Measurements from ENCODE around the gene SSBP3. TPM values are rescaled to one million over a fixed set of nuclear protein-coding genes. Genes with fewer than 3 reads are reported as not detected.

The SSBP3 gene
- total RNA-seq, 1 experiment from 2014 or later = 26.5 TPM

GRCh38 chr1:54352755-54353154, 53.4 kb downstream of the SSBP3 start:
- H4K20me1 ChIP-seq (ENCODE audit: insufficient read depth) = no peaks in the 10 kb centered on the region
- POLR2A ChIA-PET (ENCODE audit: unreplicated experiment) = no interaction called here
- intact Hi-C loops (cut with micrococcal nuclease; ENCODE audit: unreplicated experiment) = no loop called here
- H3K27me3 ChIP-seq (ENCODE audit: insufficient read depth, low read depth) = no peaks in the 10 kb centered on the region
- no peaks in the 10 kb centered on the region for H3K79me2 ChIP-seq (ENCODE audit: low read depth)
- TF ChIP-seq CTCF (conservative IDR thresholded peaks at IDR 0.05) (no peak), EZH2 (IDR thresholded peaks at IDR 0.05; ENCODE audit: low read depth) (no peak)
- no peaks in the 10 kb centered on the region for H3K36me3 ChIP-seq (ENCODE audit: low read depth)
- BruUV-seq (replicated peaks) = no TSS peak
- H3F3A ChIP-seq (ENCODE audit: insufficient read depth, low read depth) = no peaks in the 10 kb centered on the region
- no peaks in the 10 kb centered on the region for H3K9me2 ChIP-seq (ENCODE audit: insufficient read depth)
- DNase-seq = no peak
- no peak overlapping the region for H2AFZ ChIP-seq
- H3K27ac ChIP-seq = no peak overlapping the region
- no peaks in the 10 kb centered on the region for H3K9me3 ChIP-seq (ENCODE audit: insufficient read depth, low read depth)
- H3K4me3 ChIP-seq = no peak overlapping the region
- no peaks in the 10 kb centered on the region for H3K4me1 ChIP-seq (replicated peaks; ENCODE audit: insufficient read depth)
- H3K4me2 ChIP-seq = no peak overlapping the region
- CTCF ChIA-PET = no interaction called here

DNA sequence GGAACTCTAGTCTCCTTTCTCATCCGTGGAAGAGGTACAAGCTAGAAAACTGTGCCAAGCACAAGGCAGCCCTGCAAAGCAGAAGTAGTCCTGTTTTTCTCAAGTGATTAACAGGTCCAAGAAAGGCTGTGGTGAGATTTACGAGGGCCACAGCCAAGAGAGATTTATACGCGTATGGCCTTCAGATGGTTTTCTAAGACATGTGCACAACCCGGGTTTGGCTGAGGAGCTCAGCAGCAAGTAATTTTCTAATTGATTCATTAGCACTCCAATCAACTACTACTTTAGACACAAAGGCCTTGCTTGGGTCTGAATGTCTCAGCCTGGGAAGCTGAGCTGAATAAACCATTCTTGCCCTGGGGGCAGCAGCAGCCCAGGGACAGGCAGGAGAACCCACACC, 55.8 kb downstream of the SSBP3 start:
- no peaks in the 10 kb centered on the region for H3K79me2 ChIP-seq (ENCODE audit: low read depth)
- no peaks in the 10 kb centered on the region for H3K9me2 ChIP-seq (ENCODE audit: insufficient read depth)
- no peak overlapping the region for H3K27ac ChIP-seq
- H2AFZ ChIP-seq = no peak overlapping the region
- H3K4me3 ChIP-seq = no peak overlapping the region
- no peaks in the 10 kb centered on the region for H3F3A ChIP-seq (ENCODE audit: insufficient read depth, low read depth)
- H3K36me3 ChIP-seq (ENCODE audit: low read depth) = no peaks in the 10 kb centered on the region
- no TSS peak for BruUV-seq (replicated peaks)
- ChIA-PET CTCF (no interaction called here), POLR2A (ENCODE audit: unreplicated experiment) (no interaction called here)
- no peaks in the 10 kb centered on the region for H4K20me1 ChIP-seq (ENCODE audit: insufficient read depth)
- intact Hi-C loops (cut with micrococcal nuclease; ENCODE audit: unreplicated experiment) = no loop called here
- H3K4me1 ChIP-seq (replicated peaks; ENCODE audit: insufficient read depth) = no peaks in the 10 kb centered on the region
- H3K27me3 ChIP-seq (ENCODE audit: insufficient read depth, low read depth) = no peaks in the 10 kb centered on the region
- no peak for DNase-seq
- TF ChIP-seq EZH2 (IDR thresholded peaks at IDR 0.05; ENCODE audit: low read depth) = no peak
- TF ChIP-seq CTCF (conservative IDR thresholded peaks at IDR 0.05) = no peak
- no peak overlapping the region for H3K4me2 ChIP-seq
- H3K9me3 ChIP-seq (ENCODE audit: insufficient read depth, low read depth) = no peaks in the 10 kb centered on the region

DNA sequence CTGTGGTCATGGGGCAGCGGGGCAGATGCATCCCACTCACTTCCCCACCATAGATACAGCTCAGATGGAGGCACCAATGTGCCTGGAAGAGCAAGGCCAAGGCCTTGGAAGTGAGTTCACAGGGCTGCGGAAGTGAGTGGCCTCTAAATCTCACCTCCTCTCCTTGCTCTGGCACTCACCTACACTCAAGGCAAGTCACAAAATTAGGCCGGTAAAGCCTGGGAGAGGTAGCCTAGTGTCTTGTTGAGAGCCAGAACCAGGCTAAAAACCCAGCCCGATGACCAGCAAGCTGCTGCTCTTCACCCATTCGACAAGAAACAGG, 57.5 kb downstream of the SSBP3 start:
- TF ChIP-seq CTCF (conservative IDR thresholded peaks at IDR 0.05) = no peak
- no peak for TF ChIP-seq EZH2 (IDR thresholded peaks at IDR 0.05; ENCODE audit: low read depth)
- no peaks in the 10 kb centered on the region for H3F3A ChIP-seq (ENCODE audit: insufficient read depth, low read depth)
- DNase-seq = no peak
- H3K27ac ChIP-seq = no peak overlapping the region
- H4K20me1 ChIP-seq (ENCODE audit: insufficient read depth) = no peaks in the 10 kb centered on the region
- intact Hi-C loops (cut with micrococcal nuclease; ENCODE audit: unreplicated experiment) = no loop called here
- BruUV-seq (replicated peaks) = no TSS peak
- no peak overlapping the region for H2AFZ ChIP-seq
- H3K36me3 ChIP-seq (ENCODE audit: low read depth) = no peaks in the 10 kb centered on the region
- POLR2A ChIA-PET (ENCODE audit: unreplicated experiment) = no interaction called here
- H3K27me3 ChIP-seq (ENCODE audit: insufficient read depth, low read depth) = no peaks in the 10 kb centered on the region
- no peaks in the 10 kb centered on the region for H3K9me3 ChIP-seq (ENCODE audit: insufficient read depth, low read depth)
- H3K4me2 ChIP-seq = no peak overlapping the region
- H3K79me2 ChIP-seq (ENCODE audit: low read depth) = no peaks in the 10 kb centered on the region
- H3K4me1 ChIP-seq (replicated peaks; ENCODE audit: insufficient read depth) = no peaks in the 10 kb centered on the region
- H3K4me3 ChIP-seq = no peak overlapping the region
- no peaks in the 10 kb centered on the region for H3K9me2 ChIP-seq (ENCODE audit: insufficient read depth)
- CTCF ChIA-PET = no interaction called here
